Peyer's patch (tissue), 4 donors: Measurements from ENCODE around the gene PLSCR3. TPM values are rescaled to one million over a fixed set of nuclear protein-coding genes. Genes with fewer than 3 reads are reported as not detected.
"Not testable (repeated sequence)": the region's sequence is repeated elsewhere in the genome, so short reads cannot be mapped to it uniquely, and the experiment has no call there.

Experiments
- DNase-seq, 3 donors: peaks; one replicate each; pipeline ENCODE4 v3.0.0-alpha.2; 2017 to 2019
- H3K27ac ChIP-seq, 4 donors: fragments of 200-600 bp; sonication (generic); one replicate each; pipeline ENCODE4 v1.5.1; 2016 to 2019
- H3K27me3 ChIP-seq, 2 donors: fragments of 200-600 bp; sonication (generic); one replicate each; pipeline ENCODE4 v1.5.1; 2019
- H3K36me3 ChIP-seq, 3 donors: fragments of 200-600 bp; sonication (generic); one replicate each; pipeline ENCODE4 v1.5.1; 2016 to 2019
- H3K4me1 ChIP-seq, 4 donors: fragments of 200-600 bp; sonication (generic); one replicate each; pipeline ENCODE4 v1.5.1; 2016 to 2019
- H3K4me3 ChIP-seq, 4 donors: fragments of 200-600 bp; sonication (generic); 1 replicate in 3 of 4; 2 replicates in 1 of 4; pipeline ENCODE4 v1.5.1; 2016 to 2019; ENCODE audit warnings: mild to moderate bottlenecking in 1 of 4
- H3K9me3 ChIP-seq, 4 donors: fragments of 200-600 bp; sonication (generic); one replicate each; pipeline ENCODE4 v1.5.1; 2016 to 2019; ENCODE audit warnings: mild to moderate bottlenecking in 1 of 4
- CTCF ChIP-seq, 6 experiments: fragments of 450-650 bp in 4 of 6; fragments of 200-600 bp in 2 of 6; sonication (generic) in 1 of 6; IDR thresholded peaks; one replicate each; pipeline ENCODE4 v1.5.1; 2017 to 2019; ENCODE audit warnings: antibody characterized with exemption in 6 of 6, mild to moderate bottlenecking in 3 of 6, moderate library complexity in 1 of 6
- POLR2A ChIP-seq, 2 donors: fragments of 450-650 bp; IDR thresholded peaks; one replicate each; pipeline ENCODE4 v1.5.1; 2017; ENCODE audit warnings: antibody characterized with exemption in 2 of 2, mild to moderate bottlenecking in 2 of 2, moderate library complexity in 2 of 2
- total RNA-seq, 4 donors: library from RNA; depleted of rRNA; stranded (reverse); fragments of >200 nt; gene quantifications; one replicate each; pipeline ENCODE4 v1.1.0, GENCODE V29; 2016

Gene PLSCR3
- total RNA-seq, 4 donors from 2014 or later = 10.7 to 38.8 (median 21.9) TPM

GRCh38 chr17:7379134-7379533 is 15.2 kb downstream of the PLSCR3 start:
- no peaks in the 10 kb centered on the region for H3K9me3 ChIP-seq
- H3K27ac ChIP-seq = no peak overlapping the region
- no peak overlapping the region for H3K4me3 ChIP-seq
- TF ChIP-seq CTCF (IDR thresholded peaks at IDR 0.05) (no peak), POLR2A (IDR thresholded peaks at IDR 0.05) (no peak)
- no peak for DNase-seq
- no peaks in the 10 kb centered on the region for H3K27me3 ChIP-seq
- no peaks in the 10 kb centered on the region for H3K36me3 ChIP-seq
- H3K4me1 ChIP-seq = peaks cover 0 to 17% (median 4%) of the 10 kb centered on the region in 4 donors

GRCh38 chr17:7374353-7374752 is 20.0 kb downstream of the PLSCR3 start:
- Histone ChIP-seq H3K27ac (no peak overlapping the region), H3K27me3 (no peaks in the 10 kb centered on the region), H3K4me1 (no peaks in the 10 kb centered on the region), H3K4me3 (no peak overlapping the region), H3K9me3 (no peaks in the 10 kb centered on the region), H3K36me3 (no peaks in the 10 kb centered on the region)
- TF ChIP-seq CTCF (IDR thresholded peaks at IDR 0.05) (no peak), POLR2A (IDR thresholded peaks at IDR 0.05) (no peak)
- DNase-seq = no peak

- no peak for TF ChIP-seq CTCF (IDR thresholded peaks at IDR 0.05)
- TF ChIP-seq POLR2A (IDR thresholded peaks at IDR 0.05) = no peak
- H3K4me1 ChIP-seq = no peaks in the 10 kb centered on the region
- DNase-seq = no peak
- no peaks in the 10 kb centered on the region for H3K27me3 ChIP-seq
- no peak overlapping the region for H3K27ac ChIP-seq
- no peaks in the 10 kb centered on the region for H3K36me3 ChIP-seq
- H3K4me3 ChIP-seq = no peak overlapping the region
- H3K9me3 ChIP-seq = no peaks in the 10 kb centered on the region
Measured at GRCh38 chr17:7370853-7371252, 23.5 kb downstream of the PLSCR3 start.

GRCh38 chr17:7369825-7370224 is 24.5 kb downstream of the PLSCR3 start:
- Histone ChIP-seq H3K27me3 (no peaks in the 10 kb centered on the region), H3K4me1 (no peaks in the 10 kb centered on the region), H3K4me3 (no peak overlapping the region), H3K27ac (no peak overlapping the region), H3K9me3 (no peaks in the 10 kb centered on the region), H3K36me3 (no peaks in the 10 kb centered on the region)
- DNase-seq = no peak
- TF ChIP-seq POLR2A (IDR thresholded peaks at IDR 0.05) = no peak

- not testable (repeated sequence) for H3K4me1 ChIP-seq, H3K4me3 ChIP-seq, H3K27ac ChIP-seq, H3K27me3 ChIP-seq, H3K36me3 ChIP-seq, DNase-seq, H3K9me3 ChIP-seq
Measured at GRCh38 chr17:7368599-7368994, 25.7 kb downstream of the PLSCR3 start.

GRCh38 chr17:7367918-7368598 is 26.3 kb downstream of the PLSCR3 start:
- no peaks in the 10 kb centered on the region for H3K27me3 ChIP-seq
- H3K9me3 ChIP-seq = no peaks in the 10 kb centered on the region
- no peak overlapping the region for H3K27ac ChIP-seq
- DNase-seq = no peak
- TF ChIP-seq CTCF (IDR thresholded peaks at IDR 0.05) (no peak), POLR2A (IDR thresholded peaks at IDR 0.05) (no peak)
- H3K4me1 ChIP-seq = no peaks in the 10 kb centered on the region
- no peaks in the 10 kb centered on the region for H3K36me3 ChIP-seq
- H3K4me3 ChIP-seq = no peak overlapping the region

GRCh38 chr17:7367083-7367482 is 27.2 kb downstream of the PLSCR3 start:
- Histone ChIP-seq H3K4me3 (no peak overlapping the region), H3K27ac (no peak overlapping the region), H3K27me3 (no peaks in the 10 kb centered on the region), H3K36me3 (no peaks in the 10 kb centered on the region), H3K4me1 (no peaks in the 10 kb centered on the region), H3K9me3 (no peaks in the 10 kb centered on the region)
- TF ChIP-seq POLR2A (IDR thresholded peaks at IDR 0.05) (no peak), CTCF (IDR thresholded peaks at IDR 0.05) (no peak)
- DNase-seq = no peak

- H3K27ac ChIP-seq, H3K36me3 ChIP-seq, H3K27me3 ChIP-seq, H3K4me1 ChIP-seq, DNase-seq, H3K4me3 ChIP-seq, H3K9me3 ChIP-seq: not testable (repeated sequence)
Measured at GRCh38 chr17:7365963-7366362, 28.4 kb downstream of the PLSCR3 start.
